Pancreas (tissue), 10 donors: ENCODE data around the gene BCAR3. TPM values are rescaled to one million over a fixed set of nuclear protein-coding genes. Genes with fewer than 3 reads are reported as not detected.

Experiments used
- ATAC-seq, 4 donors: fragments of 200-7000 bp; cut with Tn5 transposase; one replicate each; pipeline versions ENCODE4 v1.8.0 to v1.9.1; 2020; ENCODE audit warnings: mild to moderate bottlenecking in 4 of 4, moderate library complexity in 4 of 4
- DNase-seq, 6 donors: peaks; one replicate each; pipeline ENCODE4 v3.0.0-alpha.2; 2020
- FAIRE-seq: peaks from 2 replicates; lab custom pipeline; 2012; peaks lifted over from hg19 to GRCh38; lab: Jason Lieb, UNC
- H3K27ac ChIP-seq, 4 donors: fragments of 200-600 bp; sonication (generic); 1 replicate in 3 of 4; 2 replicates in 1 of 4; pipeline versions ENCODE4 v1.5.0 to v1.8.0; 2020
- H3K27me3 ChIP-seq, 4 donors: fragments of 200-600 bp; one replicate each; pipeline ENCODE4 v1.8.0; 2021
- H3K36me3 ChIP-seq, 3 donors: fragments of 200-600 bp; sonication (generic) in 1 of 3; one replicate each; pipeline versions ENCODE4 v1.5.0 to v1.8.0; 2020 to 2021
- H3K4me1 ChIP-seq, 3 donors: fragments of 200-600 bp; one replicate each; pipeline ENCODE4 v1.8.0; 2021
- H3K4me3 ChIP-seq, 4 donors: fragments of 200-600 bp; sonication (generic) in 2 of 4; one replicate each; pipeline versions ENCODE4 v1.5.0 to v1.8.0; 2020 to 2021
- H3K9me3 ChIP-seq, 4 donors: fragments of 200-600 bp; one replicate each; pipeline ENCODE4 v1.8.0; 2021
- WGBS, 2 donors: extraction: QIAGEN DNeasy Blood & Tissue Kit; methylation state at CpG; one replicate each; pipeline ENCODE4 v1.1.7; 2013; 5-methylcytosine and 5-hydroxymethylcytosine counted together
- intact Hi-C, 3 donors: fragments of 100-400 bp; cut with DNase I; formaldehyde crosslinking; loops; one replicate each; pipeline versions ENCODE4 v1.11.1 to v1.14.2; 2022
- polyA plus RNA-seq, 2 donors: library from polyadenylated mRNA; stranded (reverse); fragments of 200-250 nt; gene quantifications; one replicate each; pipeline ENCODE4 v1.2.3, GENCODE V29; 2013
- total RNA-seq, 6 donors: library from RNA; stranded (reverse); fragmentation: NEBNext Ultra II Directional in 4 of 6; extraction: Animal tissue kit (Norgen Biotek cat#: 25700) in 4 of 6; gene quantifications; one replicate each; pipeline versions ENCODE4 v1.2.1 to v1.2.4, GENCODE V29; 2021 to 2023
- TF ChIP-seq, protein P1 (sequence below), 4 donors: fragments of 200-600 bp; sonication (generic) in 3 of 4; IDR thresholded peaks; one replicate each; pipeline versions ENCODE4 v1.5.0 to v1.8.0; 2021; ENCODE audit warnings: antibody characterized with exemption in 4 of 4
- donor health status: healthy with polysubstance abuse.
- donor health status: DM: no; HTN: no; CAD: no; lungs with moderate emphysema.
- donor health status: DM: no; HTN: no; CAD: no.
- donor health status: control.
- donor health status: control.
- donor health status: Bipolar disorder and iron deficiency.
- donor health status: DM: yes; HTN: yes; CAD: no.
- donor health status: DM: no; HTN: no; CAD: no.
- donor health status: DM: no; HTN: no; CAD: no.
- donor health status: DM: yes; HTN: yes; CAD: no.

Gene BCAR3
- total and polyA plus RNA-seq, 8 donors = 2.4 to 8.2 (median 4.9) TPM

DNA sequence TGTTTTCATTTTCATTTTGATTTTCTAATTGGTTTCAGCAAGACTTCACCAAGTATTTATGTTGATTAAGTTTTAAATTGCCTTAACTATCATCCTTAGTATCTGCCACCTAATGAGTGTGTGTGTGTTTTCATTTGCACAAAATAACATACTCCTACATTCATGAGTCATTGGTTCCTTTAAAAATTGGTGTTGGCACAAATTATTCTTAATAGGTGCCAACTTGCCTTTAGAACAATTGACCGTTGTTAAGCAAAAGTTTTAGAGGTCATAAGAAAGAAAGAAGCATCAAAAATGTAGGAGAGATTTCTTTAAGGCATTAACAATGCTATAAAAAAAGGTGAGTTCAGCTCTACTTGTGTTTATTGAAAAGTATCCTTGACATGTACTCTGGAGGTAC, 156.2 kb downstream of the BCAR3 start:
- Histone ChIP-seq H3K4me3 (no peak overlapping the region), H3K4me1 (peaks cover 0 to 6% (median 0%) of the 10 kb centered on the region in 3 donors), H3K36me3 (no peaks in the 10 kb centered on the region), H3K27ac (no peak overlapping the region), H3K27me3 (no peaks in the 10 kb centered on the region), H3K9me3 (no peaks in the 10 kb centered on the region)
- DNase-seq = no peak
- intact Hi-C loops = no loop called here
- WGBS, 2 donors = 29 to 39% methylated on average over 1 of the region's 1 CpG
- no peak for ATAC-seq
- TF ChIP-seq, protein P1, sequence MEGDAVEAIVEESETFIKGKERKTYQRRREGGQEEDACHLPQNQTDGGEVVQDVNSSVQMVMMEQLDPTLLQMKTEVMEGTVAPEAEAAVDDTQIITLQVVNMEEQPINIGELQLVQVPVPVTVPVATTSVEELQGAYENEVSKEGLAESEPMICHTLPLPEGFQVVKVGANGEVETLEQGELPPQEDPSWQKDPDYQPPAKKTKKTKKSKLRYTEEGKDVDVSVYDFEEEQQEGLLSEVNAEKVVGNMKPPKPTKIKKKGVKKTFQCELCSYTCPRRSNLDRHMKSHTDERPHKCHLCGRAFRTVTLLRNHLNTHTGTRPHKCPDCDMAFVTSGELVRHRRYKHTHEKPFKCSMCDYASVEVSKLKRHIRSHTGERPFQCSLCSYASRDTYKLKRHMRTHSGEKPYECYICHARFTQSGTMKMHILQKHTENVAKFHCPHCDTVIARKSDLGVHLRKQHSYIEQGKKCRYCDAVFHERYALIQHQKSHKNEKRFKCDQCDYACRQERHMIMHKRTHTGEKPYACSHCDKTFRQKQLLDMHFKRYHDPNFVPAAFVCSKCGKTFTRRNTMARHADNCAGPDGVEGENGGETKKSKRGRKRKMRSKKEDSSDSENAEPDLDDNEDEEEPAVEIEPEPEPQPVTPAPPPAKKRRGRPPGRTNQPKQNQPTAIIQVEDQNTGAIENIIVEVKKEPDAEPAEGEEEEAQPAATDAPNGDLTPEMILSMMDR (IDR thresholded peaks at IDR 0.05) = no peak
- no peak for FAIRE-seq

DNA sequence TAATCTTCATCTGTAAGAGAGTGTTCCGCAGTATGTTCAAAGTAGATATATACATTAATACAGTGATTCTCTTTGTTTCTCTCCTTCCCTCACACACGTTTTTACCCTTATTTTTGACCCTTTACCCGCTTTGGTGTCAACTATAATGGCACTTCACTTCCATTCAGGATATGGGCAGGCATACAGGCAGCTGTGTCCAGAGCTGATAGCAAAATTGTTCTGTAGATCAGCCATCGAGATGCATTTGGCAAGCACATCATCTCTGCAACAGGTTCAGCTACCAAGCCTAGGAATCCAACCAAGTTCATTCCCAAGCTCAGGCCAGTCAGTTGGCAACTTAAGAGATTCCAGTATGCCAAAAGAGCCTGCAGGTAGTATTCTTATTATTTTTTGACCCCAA, 158.9 kb downstream of the BCAR3 start:
- intact Hi-C loops = no loop called here
- no peak overlapping the region for H3K4me3 ChIP-seq
- FAIRE-seq (no peak), DNase-seq (no peak), ATAC-seq (no peak)
- peaks cover 0 to 6% (median 0%) of the 10 kb centered on the region in 3 donors for H3K4me1 ChIP-seq
- WGBS, 2 donors = 79 to 83% methylated on average over 4 of the region's 4 CpGs
- no peak overlapping the region for H3K27ac ChIP-seq
- H3K36me3 ChIP-seq = no peaks in the 10 kb centered on the region
- no peaks in the 10 kb centered on the region for H3K9me3 ChIP-seq
- H3K27me3 ChIP-seq = no peaks in the 10 kb centered on the region
- TF ChIP-seq, protein P1 (IDR thresholded peaks at IDR 0.05) = no peak

DNA sequence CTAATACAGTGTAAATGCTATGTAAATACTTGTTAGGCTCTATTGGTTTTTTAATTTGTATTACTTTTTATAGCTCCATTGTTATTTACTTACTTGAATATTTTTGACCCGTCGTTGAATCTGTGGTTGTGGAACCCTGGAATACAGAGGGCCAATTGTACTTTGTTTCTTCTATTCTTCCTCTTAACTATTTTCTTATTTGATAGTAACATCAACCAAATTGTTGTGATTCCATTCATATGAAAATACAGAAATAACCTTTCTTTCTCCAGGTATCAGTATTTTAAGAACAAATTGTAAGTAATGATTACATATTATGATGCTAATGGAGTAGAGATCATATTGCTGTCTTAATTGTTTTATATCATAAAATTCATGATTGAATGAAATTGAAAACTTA, 160.0 kb downstream of the BCAR3 start:
- FAIRE-seq = no peak
- Histone ChIP-seq H3K27ac (no peak overlapping the region), H3K9me3 (no peaks in the 10 kb centered on the region), H3K36me3 (no peaks in the 10 kb centered on the region), H3K27me3 (no peaks in the 10 kb centered on the region), H3K4me1 (peaks cover 0 to 6% (median 0%) of the 10 kb centered on the region in 3 donors), H3K4me3 (no peak overlapping the region)
- 83 to 97% methylated on average over 2 of the region's 2 CpGs for WGBS, 2 donors
- TF ChIP-seq, protein P1 (IDR thresholded peaks at IDR 0.05) = no peak
- no peak for DNase-seq
- intact Hi-C loops = no loop called here
- no peak for ATAC-seq

DNA sequence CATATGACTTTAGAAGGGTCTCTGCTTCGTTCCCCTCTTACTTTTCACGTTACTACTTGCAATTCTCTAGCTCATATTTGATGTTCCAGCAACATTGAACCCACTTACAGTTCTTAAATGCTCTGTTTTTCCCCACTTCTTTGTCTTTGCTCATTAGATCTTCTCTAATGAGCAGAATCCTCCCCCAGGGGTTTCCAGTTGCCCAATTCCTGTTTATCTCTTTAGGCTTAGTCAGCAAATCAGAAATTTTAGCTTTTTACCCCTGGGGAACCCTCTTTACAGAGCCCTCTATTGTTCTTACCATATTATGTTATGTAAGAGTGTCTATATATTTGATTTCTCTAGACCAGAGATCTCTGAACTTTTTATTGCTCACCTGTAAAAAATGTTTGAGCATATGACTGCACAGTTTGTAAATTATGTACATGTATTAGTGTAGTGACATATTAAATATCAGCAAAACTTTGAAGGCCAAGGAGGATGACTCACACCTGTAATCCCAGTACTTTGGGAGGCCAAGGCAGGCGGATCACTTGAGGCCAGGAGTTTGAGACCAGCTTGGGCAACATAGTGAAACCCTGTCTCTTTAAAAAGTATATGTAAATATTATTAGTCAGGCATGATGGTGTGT, 162.3 kb downstream of the BCAR3 start:
- DNase-seq (no peak), FAIRE-seq (no peak), ATAC-seq (peak in 1 of 4 donors; percentile 28)
- Histone ChIP-seq H3K27ac (no peak overlapping the region), H3K9me3 (no peaks in the 10 kb centered on the region), H3K4me1 (no peaks in the 10 kb centered on the region), H3K36me3 (no peaks in the 10 kb centered on the region), H3K27me3 (no peaks in the 10 kb centered on the region), H3K4me3 (no peak overlapping the region)
- TF ChIP-seq, protein P1 (IDR thresholded peaks at IDR 0.05) = no peak
- intact Hi-C loops = no loop called here
- WGBS, 2 donors = 64 to 89% methylated on average over 3 of the region's 3 CpGs

DNA sequence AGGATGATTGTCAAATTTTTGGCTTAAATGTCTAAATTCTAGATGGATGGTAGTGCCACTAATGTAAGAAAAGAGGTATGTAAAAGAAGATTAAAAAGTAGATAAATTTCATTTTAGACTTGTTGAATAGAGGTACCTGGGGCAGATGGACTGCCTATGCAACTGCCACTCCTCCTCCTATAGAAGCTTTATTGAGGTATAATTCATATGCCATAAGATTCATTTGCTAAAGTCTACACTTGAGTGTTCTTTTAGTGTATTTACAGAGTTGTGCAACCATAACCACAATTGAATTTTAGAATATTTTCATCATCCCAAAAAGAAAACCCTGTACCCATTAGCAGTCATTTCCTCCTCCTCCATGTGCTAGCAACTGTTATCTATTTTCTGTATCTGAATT, 163.1 kb downstream of the BCAR3 start:
- no peak for DNase-seq
- Histone ChIP-seq H3K36me3 (no peaks in the 10 kb centered on the region), H3K27ac (no peak overlapping the region), H3K4me3 (no peak overlapping the region), H3K4me1 (no peaks in the 10 kb centered on the region), H3K9me3 (no peaks in the 10 kb centered on the region), H3K27me3 (no peaks in the 10 kb centered on the region)
- no peak for ATAC-seq
- intact Hi-C loops = no loop called here
- no peak for FAIRE-seq
- TF ChIP-seq, protein P1 (IDR thresholded peaks at IDR 0.05) = no peak
